ENCODE measurements around the gene NUBP1.
"Not testable (repeated sequence)": the region's sequence is repeated elsewhere in the genome, so short reads cannot be mapped to it uniquely, and the experiment has no call there.

- TF ChIP-seq ZNF124 (CRISPR knock-in tag; IDR thresholded peaks at IDR 0.05); POLR2AphosphoS5 (IDR thresholded peaks at IDR 0.05; ENCODE audit: control insufficient read depth, insufficient read depth, low read depth, low read length); NFIC (IDR thresholded peaks at IDR 0.05); CTCF (IDR thresholded peaks at IDR 0.05 in 2 of 3, conservative IDR thresholded peaks at IDR 0.05 in 1 of 3; ENCODE audit: insufficient read depth in 2 of 3, low read depth in 1 of 3, low read length in 3 of 3); NR3C1 (CRISPR knock-in tag; IDR thresholded peaks at IDR 0.05); ZNF184 (CRISPR knock-in tag; IDR thresholded peaks at IDR 0.05); ZNF133 (CRISPR knock-in tag; IDR thresholded peaks at IDR 0.05); SAFB2 (IDR thresholded peaks at IDR 0.05; ENCODE audit: borderline replicate concordance, low read depth, low read length, severe bottlenecking); NFYB (IDR thresholded peaks at IDR 0.05; ENCODE audit: extremely low read depth, insufficient read length); FOS (IDR thresholded peaks at IDR 0.05; ENCODE audit: extremely low read depth, insufficient read length); ZNF311 (CRISPR knock-in tag; IDR thresholded peaks at IDR 0.05): not testable (repeated sequence)
- TF ChIP-seq, protein P1, sequence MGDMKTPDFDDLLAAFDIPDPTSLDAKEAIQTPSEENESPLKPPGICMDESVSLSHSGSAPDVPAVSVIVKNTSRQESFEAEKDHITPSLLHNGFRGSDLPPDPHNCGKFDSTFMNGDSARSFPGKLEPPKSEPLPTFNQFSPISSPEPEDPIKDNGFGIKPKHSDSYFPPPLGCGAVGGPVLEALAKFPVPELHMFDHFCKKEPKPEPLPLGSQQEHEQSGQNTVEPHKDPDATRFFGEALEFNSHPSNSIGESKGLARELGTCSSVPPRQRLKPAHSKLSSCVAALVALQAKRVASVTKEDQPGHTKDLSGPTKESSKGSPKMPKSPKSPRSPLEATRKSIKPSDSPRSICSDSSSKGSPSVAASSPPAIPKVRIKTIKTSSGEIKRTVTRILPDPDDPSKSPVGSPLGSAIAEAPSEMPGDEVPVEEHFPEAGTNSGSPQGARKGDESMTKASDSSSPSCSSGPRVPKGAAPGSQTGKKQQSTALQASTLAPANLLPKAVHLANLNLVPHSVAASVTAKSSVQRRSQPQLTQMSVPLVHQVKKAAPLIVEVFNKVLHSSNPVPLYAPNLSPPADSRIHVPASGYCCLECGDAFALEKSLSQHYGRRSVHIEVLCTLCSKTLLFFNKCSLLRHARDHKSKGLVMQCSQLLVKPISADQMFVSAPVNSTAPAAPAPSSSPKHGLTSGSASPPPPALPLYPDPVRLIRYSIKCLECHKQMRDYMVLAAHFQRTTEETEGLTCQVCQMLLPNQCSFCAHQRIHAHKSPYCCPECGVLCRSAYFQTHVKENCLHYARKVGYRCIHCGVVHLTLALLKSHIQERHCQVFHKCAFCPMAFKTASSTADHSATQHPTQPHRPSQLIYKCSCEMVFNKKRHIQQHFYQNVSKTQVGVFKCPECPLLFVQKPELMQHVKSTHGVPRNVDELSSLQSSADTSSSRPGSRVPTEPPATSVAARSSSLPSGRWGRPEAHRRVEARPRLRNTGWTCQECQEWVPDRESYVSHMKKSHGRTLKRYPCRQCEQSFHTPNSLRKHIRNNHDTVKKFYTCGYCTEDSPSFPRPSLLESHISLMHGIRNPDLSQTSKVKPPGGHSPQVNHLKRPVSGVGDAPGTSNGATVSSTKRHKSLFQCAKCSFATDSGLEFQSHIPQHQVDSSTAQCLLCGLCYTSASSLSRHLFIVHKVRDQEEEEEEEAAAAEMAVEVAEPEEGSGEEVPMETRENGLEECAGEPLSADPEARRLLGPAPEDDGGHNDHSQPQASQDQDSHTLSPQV (IDR thresholded peaks at IDR 0.05): not testable (repeated sequence)
Observed at GRCh38 chr16:10779908-10780307, 36.3 kb downstream of the NUBP1 start.

All from K562 (cell line).